H9 (cell line): Measurements from ENCODE around the gene ST3GAL6. TPM values are rescaled to one million over a fixed set of nuclear protein-coding genes. Genes with fewer than 3 reads are reported as not detected.

Experiments
- DNase-seq: peaks from one replicate; pipeline ENCODE4 v3.0.0-alpha.2; 2017
- H2AFZ ChIP-seq: one replicate; pipeline ENCODE4 v1.6.1; 2013; ENCODE audit warnings: mild to moderate bottlenecking, low read length, control low read depth, moderate library complexity
- H2AK5ac ChIP-seq: 2 replicates; pipeline ENCODE4 v1.6.1; 2013; ENCODE audit warnings: low read length, control low read depth, mixed read lengths; ENCODE audit not compliant: insufficient read length
- H2BK120ac ChIP-seq: one replicate; pipeline ENCODE4 v1.6.1; 2013; ENCODE audit warnings: low read depth, mild to moderate bottlenecking, low read length, control low read depth, inconsistent platforms; ENCODE audit not compliant: poor library complexity, severe bottlenecking
- H2BK12ac ChIP-seq: 2 replicates; pipeline ENCODE4 v1.6.1; 2013; ENCODE audit warnings: low read length, control low read depth, mixed read lengths, low read depth; ENCODE audit not compliant: insufficient read length
- H2BK15ac ChIP-seq: 2 replicates; pipeline ENCODE4 v1.6.1; 2013; ENCODE audit warnings: low read depth, low read length, control low read depth
- H2BK20ac ChIP-seq: one replicate; pipeline ENCODE4 v1.6.1; 2013; ENCODE audit warnings: low read depth, mild to moderate bottlenecking, low read length, control low read depth, inconsistent platforms; ENCODE audit not compliant: poor library complexity, severe bottlenecking
- H2BK5ac ChIP-seq: 2 replicates; pipeline ENCODE4 v1.6.1; 2013; ENCODE audit warnings: low read length, control low read depth, mixed read lengths; ENCODE audit not compliant: insufficient read length
- H3K14ac ChIP-seq: 2 replicates; pipeline ENCODE4 v1.6.1; 2013; ENCODE audit warnings: low read length, control low read depth; ENCODE audit not compliant: insufficient read depth
- H3K18ac ChIP-seq: 2 replicates; pipeline ENCODE4 v1.6.1; 2013; ENCODE audit warnings: low read depth, mild to moderate bottlenecking, mixed read lengths, low read length, control low read depth; ENCODE audit not compliant: insufficient read length
- H3K23ac ChIP-seq: 2 replicates; pipeline ENCODE4 v1.6.1; 2013; ENCODE audit warnings: low read length, control low read depth, mixed read lengths, low read depth; ENCODE audit not compliant: insufficient read length
- H3K23me2 ChIP-seq: 2 replicates; pipeline ENCODE4 v1.6.1; 2013; ENCODE audit warnings: low read depth, mild to moderate bottlenecking, mixed read lengths, low read length, control low read depth; ENCODE audit not compliant: insufficient read length, poor library complexity, severe bottlenecking
- H3K27ac ChIP-seq: 2 replicates; pipeline ENCODE4 v1.5.1; 2013; ENCODE audit warnings: low read length, control low read depth, mixed read lengths, low read depth; ENCODE audit not compliant: insufficient read length
- H3K27me3 ChIP-seq: 2 replicates; pipeline ENCODE4 v1.6.1; 2013; ENCODE audit warnings: low read length, control low read depth, inconsistent platforms; ENCODE audit not compliant: insufficient read depth
- H3K4ac ChIP-seq: 2 replicates; pipeline ENCODE4 v1.6.1; 2013; ENCODE audit warnings: low read depth, mild to moderate bottlenecking, control low read depth, inconsistent platforms, low read length, moderate library complexity
- H3K4me1 ChIP-seq: 2 replicates; pipeline ENCODE4 v1.6.1; 2013; ENCODE audit warnings: low read length, control low read depth, inconsistent platforms; ENCODE audit not compliant: insufficient read depth
- H3K4me2 ChIP-seq: 2 replicates; pipeline ENCODE4 v1.6.1; 2013; ENCODE audit warnings: low read length, control low read depth, mixed read lengths; ENCODE audit not compliant: insufficient read length, insufficient read depth
- H3K56ac ChIP-seq: 2 replicates; pipeline ENCODE4 v1.6.1; 2013; ENCODE audit warnings: low read depth, mild to moderate bottlenecking, mixed read lengths, low read length, control low read depth; ENCODE audit not compliant: insufficient read length
- H3K79me1 ChIP-seq: 2 replicates; pipeline ENCODE4 v1.6.1; 2013; ENCODE audit warnings: low read depth, mild to moderate bottlenecking, moderate library complexity, low read length, control low read depth, inconsistent platforms; ENCODE audit not compliant: insufficient read depth, poor library complexity, severe bottlenecking
- H3K79me2 ChIP-seq: 2 replicates; pipeline ENCODE4 v1.6.1; 2013; ENCODE audit warnings: low read length, control low read depth, inconsistent platforms; ENCODE audit not compliant: insufficient read depth
- H3K9ac ChIP-seq: 2 replicates; pipeline ENCODE4 v1.6.1; 2013; ENCODE audit warnings: low read length, control low read depth, mixed read lengths; ENCODE audit not compliant: insufficient read length; ENCODE audit errors: extremely low read depth
- H3K9me3 ChIP-seq: one replicate; pipeline ENCODE4 v1.6.1; 2013; ENCODE audit warnings: low read depth, low read length, inconsistent platforms; ENCODE audit not compliant: control insufficient read depth
- H3T11ph ChIP-seq: one replicate; pipeline ENCODE4 v1.6.1; 2013; ENCODE audit warnings: mild to moderate bottlenecking, low read length, control low read depth, inconsistent platforms
- H4K20me1 ChIP-seq: one replicate; pipeline ENCODE4 v1.6.1; 2013; ENCODE audit not compliant: control insufficient read depth, insufficient read length, insufficient read depth
- H4K5ac ChIP-seq: 2 replicates; pipeline ENCODE4 v1.6.1; 2013; ENCODE audit warnings: low read depth, mild to moderate bottlenecking, mixed read lengths, low read length, control low read depth; ENCODE audit not compliant: insufficient read length
- H4K8ac ChIP-seq: replicated peaks from 2 replicates; pipeline ENCODE4 v1.6.1; 2013; ENCODE audit warnings: low read length, control low read depth, mixed read lengths, low read depth; ENCODE audit not compliant: insufficient read length
- H4K91ac ChIP-seq: 2 replicates; pipeline ENCODE4 v1.6.1; 2013; ENCODE audit warnings: low read depth, mild to moderate bottlenecking, moderate library complexity, mixed read lengths, low read length, control low read depth; ENCODE audit not compliant: insufficient read length
- H3K27ac Mint-ChIP-seq, 3 experiments: 2 replicates in 2 of 3; 3 replicates in 1 of 3; pipeline ENCODE4 v1.8.0; 2020 to 2021; ENCODE audit warnings: mixed read lengths in 3 of 3, mild to moderate bottlenecking in 1 of 3, moderate library complexity in 1 of 3
- H3K27me3 Mint-ChIP-seq: 2 replicates; pipeline ENCODE4 v1.8.0; 2021; ENCODE audit warnings: low read depth, mild to moderate bottlenecking, moderate library complexity, mixed read lengths
- H3K36me3 Mint-ChIP-seq, 3 experiments: 2 replicates in 2 of 3; 3 replicates in 1 of 3; pipeline ENCODE4 v1.8.0; 2020 to 2021; ENCODE audit warnings: low read depth in 3 of 3, mixed read lengths in 3 of 3; ENCODE audit not compliant: insufficient read depth in 1 of 3
- H3K4me1 Mint-ChIP-seq, 2 experiments: 2 replicates each; pipeline ENCODE4 v1.8.0; 2020; ENCODE audit warnings: mixed read lengths in 2 of 2
- H3K4me3 Mint-ChIP-seq, 2 experiments: 2 replicates in 1 of 2; 3 replicates in 1 of 2; pipeline ENCODE4 v1.8.0; 2020 to 2021; ENCODE audit warnings: mild to moderate bottlenecking in 2 of 2, mixed read lengths in 2 of 2, moderate library complexity in 1 of 2
- H3K9me3 Mint-ChIP-seq, 2 experiments: 2 replicates in 1 of 2; 3 replicates in 1 of 2; pipeline ENCODE4 v1.8.0; 2020; ENCODE audit warnings: mild to moderate bottlenecking in 2 of 2, mixed read lengths in 2 of 2, moderate library complexity in 1 of 2
- CTCF ChIP-seq: fragments of 200-600 bp; sonication (generic); conservative IDR thresholded peaks from 3 replicates; pipeline ENCODE4 v1.8.0; 2021; ENCODE audit warnings: antibody characterized with exemption, mild to moderate bottlenecking
- WGBS: extraction: QIAGEN DNeasy Blood & Tissue Kit; methylation state at CpG from one replicate; pipeline ENCODE4 v1.1.7; 2013; ENCODE audit warnings: missing lambda C conversion rate, low lambda C conversion rate, mixed read lengths; ENCODE audit not compliant: insufficient read length; ENCODE audit errors: extremely low coverage; 5-methylcytosine and 5-hydroxymethylcytosine counted together
- total RNA-seq: library from RNA; stranded (reverse); gene quantifications from 2 replicates; pipeline ENCODE4 v1.2.1, GENCODE V29; 2021

ST3GAL6 gene
- total RNA-seq, 1 experiment from 2014 or later, result 6.4 TPM

GRCh38 chr3:98800401-98800800 lies 37.3 kb downstream of the ST3GAL6 start:
- Histone ChIP-seq H2BK120ac (no peak overlapping the region), H3K56ac (no peak overlapping the region), H3K18ac (no peak overlapping the region), H4K8ac (no peak overlapping the region), H3K9me3 (no peaks in the 10 kb centered on the region), H2BK12ac (no peak overlapping the region), H4K20me1 (no peaks in the 10 kb centered on the region), H3T11ph (no peak overlapping the region), H3K14ac (no peak overlapping the region), H2BK20ac (no peak overlapping the region), H2BK15ac (no peak overlapping the region), H4K91ac (no peak overlapping the region), H3K9ac (no peak overlapping the region), H3K4me2 (no peak overlapping the region), H3K79me1 (no peaks in the 10 kb centered on the region), H3K4me1 (no peaks in the 10 kb centered on the region), H3K4ac (no peak overlapping the region), H3K27me3 (no peaks in the 10 kb centered on the region), H2AFZ (no peak overlapping the region), H2BK5ac (no peak overlapping the region), H3K23ac (no peak overlapping the region), H3K27ac (no peak overlapping the region), H2AK5ac (no peak overlapping the region), H3K79me2 (no peaks in the 10 kb centered on the region), H3K23me2 (no peaks in the 10 kb centered on the region), H4K5ac (no peak overlapping the region)
- WGBS, result no CpG with 5 or more reads among the region's 3 CpGs
- Mint-ChIP-seq H3K4me3 (no peak overlapping the region), H3K4me1 (no peaks in the 10 kb centered on the region), H3K36me3 (peaks cover 15 to 54% (median 39%) of the 10 kb centered on the region in 3 experiments), H3K9me3 (peaks cover 4 to 5% of the 10 kb centered on the region in 2 experiments; a peak in 3 of 5 replicates), H3K27me3 (no peaks in the 10 kb centered on the region), H3K27ac (no peak overlapping the region)
- no peak for DNase-seq
- TF ChIP-seq CTCF, result no peak
